ENCODE measurements around the gene LINC01488.

Gene LINC01488

GRCh38 chr11:69493931-69494821, 12.7 kb downstream of the LINC01488 start:
- no peak for DNase-seq (ENCODE audit: low spot score)

GRCh38 chr11:69494851-69495250, 13.4 kb downstream of the LINC01488 start:
- no peak for DNase-seq (ENCODE audit: low spot score)

DNA sequence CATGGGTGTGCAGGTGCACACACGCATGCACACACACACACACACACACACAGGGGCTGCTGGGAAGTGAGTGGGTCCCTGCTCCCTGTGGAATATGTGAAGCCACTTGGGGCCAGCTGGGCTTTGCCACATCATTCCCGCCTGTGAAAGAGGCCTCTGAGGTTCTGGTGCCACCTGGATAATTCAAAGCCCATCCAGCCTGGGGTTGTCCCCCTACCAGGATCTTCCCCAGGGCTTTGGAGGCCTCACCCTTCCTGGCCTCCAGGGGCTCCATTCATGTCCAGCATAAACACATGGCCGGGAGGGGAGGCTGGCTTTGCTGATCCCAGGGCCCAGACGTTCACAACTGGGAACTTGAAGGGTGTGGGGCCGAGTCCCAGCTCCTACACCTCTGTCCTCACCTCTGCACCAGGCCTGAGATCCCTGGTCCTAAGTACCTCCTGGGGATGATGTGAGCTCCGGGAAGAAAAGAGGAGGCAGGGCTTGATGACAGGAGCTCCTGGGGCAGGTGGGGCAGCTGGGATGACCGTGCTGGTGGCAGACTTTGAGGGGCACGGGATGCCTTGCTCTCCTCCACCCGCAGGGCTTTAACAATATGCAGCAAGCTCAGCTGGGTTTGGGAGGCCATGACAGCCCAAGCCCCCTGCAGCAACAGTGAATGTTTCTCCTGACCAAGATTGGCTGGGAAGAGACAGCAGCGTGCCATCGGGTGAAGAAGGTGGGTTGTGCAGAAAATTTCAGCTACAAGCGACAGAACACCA, 14.2 kb downstream of the LINC01488 start:
- no peak for DNase-seq (ENCODE audit: low spot score)

- no peak for DNase-seq (ENCODE audit: low spot score)
Measured at GRCh38 chr11:69496202-69496557, 14.7 kb downstream of the LINC01488 start.

DNA sequence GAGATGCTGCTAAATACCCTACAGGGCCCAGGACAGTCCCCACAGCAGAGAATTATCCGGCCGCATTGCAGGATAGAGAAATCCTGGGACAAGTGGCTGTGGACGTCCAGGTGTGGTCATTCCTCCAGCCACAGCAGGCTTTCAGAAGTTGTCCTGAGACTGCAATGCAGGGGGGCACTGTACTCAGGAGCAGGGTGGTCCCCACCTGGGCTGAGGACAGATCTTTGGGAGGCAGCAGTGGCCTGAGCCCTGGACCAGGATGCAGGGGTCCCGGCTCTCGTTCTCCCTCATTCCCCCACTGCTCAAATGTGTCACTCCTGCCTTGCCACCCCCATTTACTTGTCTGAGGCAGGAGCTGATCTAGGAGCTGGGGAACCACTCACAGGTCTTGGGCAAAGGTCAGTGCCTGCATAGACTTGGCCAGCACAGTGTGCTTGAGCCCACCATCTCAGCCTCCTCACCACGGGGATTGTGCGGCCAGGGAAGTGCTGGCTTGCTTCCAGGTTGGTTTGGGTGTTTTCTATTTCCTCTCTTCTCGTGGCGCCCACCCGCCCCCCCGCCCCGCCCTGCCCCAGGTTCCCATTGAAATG, 15.3 kb downstream of the LINC01488 start:
- DNase-seq (ENCODE audit: low spot score) = no peak

DNA sequence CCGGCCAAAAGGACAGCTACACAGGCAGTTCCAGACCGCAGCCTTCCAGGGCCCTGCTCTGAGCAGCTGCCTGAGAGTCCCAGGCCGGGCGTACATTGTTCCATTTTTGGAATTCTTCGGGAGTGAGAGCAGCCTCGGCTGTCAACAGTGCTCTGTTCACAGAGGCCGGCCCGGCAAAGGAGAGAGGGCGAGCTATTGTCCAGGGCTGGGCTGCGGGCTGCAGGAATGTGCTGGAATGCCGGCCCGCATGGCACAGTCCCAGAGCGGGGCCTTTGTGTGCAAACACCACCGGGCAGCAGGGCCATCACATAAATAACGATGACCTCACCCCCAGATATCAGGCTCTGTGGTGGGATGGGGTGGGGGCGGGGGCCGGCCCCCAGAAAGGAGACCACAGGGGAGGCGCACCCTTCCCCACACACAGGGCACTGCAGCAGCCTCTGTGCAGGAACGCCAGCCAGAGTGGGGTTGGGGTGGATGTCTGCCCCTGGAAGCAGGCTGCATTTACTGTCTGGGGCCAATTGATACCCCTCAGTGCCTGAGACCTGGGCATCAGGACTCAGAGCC, 15.8 kb downstream of the LINC01488 start:
- DNase-seq (ENCODE audit: low spot score) = no peak

DNA sequence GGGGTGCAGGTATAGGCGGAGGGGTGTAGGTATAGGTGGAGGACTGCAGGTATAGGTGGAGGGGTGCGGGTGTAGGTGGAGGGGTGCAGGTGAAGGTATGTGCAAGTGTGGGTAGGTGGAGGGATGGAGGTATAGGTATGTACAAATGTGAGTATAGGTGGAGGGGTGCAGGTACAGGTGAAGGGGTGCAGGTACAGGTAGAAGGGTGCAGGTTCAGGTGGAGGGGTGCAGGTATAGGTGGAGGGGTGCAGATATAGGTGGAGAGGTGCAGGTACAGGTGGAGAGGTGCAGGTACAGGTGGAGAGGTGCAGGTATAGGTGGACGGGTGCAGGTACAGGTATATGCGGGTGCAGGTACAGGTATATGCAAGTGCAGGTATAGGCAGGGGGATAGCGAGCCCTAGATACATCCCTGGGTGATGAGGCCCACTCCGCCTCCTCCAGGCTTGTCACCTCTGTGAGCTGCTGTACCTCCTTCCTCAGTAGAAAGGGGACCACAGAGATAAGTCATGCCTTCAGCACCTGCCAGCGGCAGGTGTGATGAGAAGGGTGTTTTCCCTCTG, 17.2 kb downstream of the LINC01488 start:
- no peak for DNase-seq (ENCODE audit: low spot score)

- DNase-seq (ENCODE audit: low spot score) = no peak
Measured at GRCh38 chr11:69499186-69499917, 17.9 kb downstream of the LINC01488 start.

DNA sequence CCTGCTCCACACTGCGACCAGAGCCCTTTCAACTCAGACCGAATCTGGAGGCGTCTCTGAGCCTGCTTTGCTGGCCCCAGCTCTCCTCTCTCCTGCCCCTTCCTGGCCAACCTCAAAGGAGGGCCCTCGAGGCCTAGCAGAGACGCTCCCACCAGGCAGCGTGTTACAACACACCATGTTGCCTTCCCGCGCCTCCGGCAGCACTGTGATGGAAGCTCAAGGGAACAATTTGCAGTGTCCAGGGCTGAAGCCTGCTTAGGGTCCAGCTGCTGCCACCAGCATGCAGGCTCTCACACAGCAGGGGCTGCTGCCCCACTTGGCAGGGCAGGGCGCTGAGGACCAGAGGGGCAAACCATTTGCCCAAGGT, 18.4 kb downstream of the LINC01488 start:
- DNase-seq (ENCODE audit: low spot score) = no peak

DNA sequence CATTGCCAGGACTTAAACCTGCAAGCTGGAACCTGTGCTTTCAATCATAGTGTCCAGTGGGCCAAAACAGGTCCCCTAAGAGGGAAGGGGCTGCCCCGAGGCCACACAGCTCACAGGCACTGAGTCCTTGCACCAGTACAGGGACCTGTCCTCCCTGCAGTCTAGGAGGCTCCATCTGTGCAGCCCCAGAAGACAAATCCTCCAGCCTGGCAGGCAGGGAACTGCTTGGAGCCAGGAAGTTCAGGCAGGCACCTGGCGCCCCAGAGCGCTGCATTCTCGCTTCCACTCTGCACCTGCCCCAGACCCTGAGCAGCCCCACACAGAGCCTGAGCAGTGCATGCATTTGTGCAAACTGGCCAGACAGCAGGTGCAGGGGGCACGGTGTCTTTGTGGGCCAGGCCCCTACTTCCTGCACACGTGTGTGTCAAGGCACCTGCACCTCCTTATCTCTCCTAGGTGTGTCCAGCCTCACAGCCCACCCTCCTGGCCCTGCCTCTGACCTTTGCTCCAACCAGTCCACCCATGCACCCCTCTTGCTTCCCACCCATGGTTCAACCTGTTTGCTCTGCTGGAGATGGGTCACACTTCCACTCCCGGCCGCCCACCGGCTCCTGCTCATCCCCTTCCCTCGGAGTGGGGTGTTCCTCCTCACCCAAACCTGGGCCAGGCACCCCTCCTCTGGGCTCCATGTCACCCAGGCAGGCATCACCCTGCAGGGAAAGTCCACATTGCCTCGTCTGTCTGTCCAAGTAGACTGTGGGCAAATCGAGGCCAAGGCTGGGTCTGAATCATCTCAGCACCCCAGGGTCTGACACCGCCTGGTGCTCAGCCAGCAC, 19.0 kb downstream of the LINC01488 start:
- DNase-seq (ENCODE audit: low spot score) = no peak

DNA sequence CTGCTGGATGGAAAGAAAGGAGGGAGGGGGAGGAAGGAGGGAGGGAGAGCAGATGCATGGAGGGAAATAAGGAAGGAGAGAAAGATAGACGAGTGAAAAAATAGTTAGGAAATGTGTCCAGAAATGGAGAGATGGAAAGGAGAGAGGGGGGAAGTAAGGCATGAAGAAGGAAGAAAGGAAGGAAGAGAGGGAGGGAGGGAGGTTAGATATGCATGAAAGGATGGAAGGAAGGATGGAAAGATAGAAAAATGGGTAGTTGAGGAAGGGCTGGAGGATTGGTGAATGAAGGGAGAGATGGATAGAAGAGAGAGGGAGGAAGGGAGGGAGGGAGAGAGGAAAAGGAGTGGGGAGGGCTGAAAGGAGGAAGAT, 19.6 kb downstream of the LINC01488 start:
- no peak for DNase-seq (ENCODE audit: low spot score)

DNA sequence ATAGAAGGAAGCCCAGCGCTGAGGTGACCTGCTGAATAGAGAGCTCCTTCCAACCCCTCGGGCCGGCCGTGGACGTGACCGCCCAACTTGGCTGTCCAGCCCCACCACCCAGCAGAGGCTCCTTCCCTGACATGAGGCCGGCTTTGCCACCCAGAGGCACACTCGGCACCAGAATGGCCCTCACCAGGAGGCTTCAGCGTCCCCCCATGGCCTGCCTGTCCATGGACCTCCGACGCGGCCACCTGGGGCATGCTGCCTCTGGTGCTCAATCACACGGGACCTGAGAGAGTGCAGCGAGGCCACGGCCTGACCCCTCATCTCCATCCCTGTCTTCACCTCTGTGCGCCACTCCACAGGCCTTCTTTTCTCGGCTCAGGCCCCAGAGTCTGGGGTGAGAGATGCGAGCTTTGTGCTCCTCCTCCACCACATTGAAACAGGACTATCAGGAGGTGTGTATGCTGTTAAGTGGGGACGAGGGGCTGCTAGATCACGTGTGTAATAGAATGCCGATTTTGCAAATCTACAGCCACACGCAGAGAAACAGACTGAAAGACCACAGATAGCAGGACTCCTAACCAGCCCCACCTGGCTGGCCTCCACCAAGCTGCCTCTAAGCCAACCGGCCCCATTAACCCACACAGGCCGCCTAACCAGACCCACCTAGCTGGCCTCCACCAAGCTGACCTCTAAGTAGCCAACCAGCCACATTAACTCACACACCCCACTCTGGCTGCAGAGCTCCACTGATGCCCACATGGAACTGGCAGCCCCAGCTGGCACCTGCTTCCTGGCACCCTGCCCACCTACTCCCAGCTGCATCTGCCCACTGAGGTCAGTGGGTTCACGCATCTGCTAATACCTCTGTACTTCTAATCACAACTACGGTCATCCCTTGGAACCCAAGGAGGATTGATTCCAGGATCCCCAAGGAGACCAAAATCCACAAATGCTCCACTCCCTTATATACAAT, 20.7 kb downstream of the LINC01488 start:
- DNase-seq (ENCODE audit: low spot score) = no peak

DNA sequence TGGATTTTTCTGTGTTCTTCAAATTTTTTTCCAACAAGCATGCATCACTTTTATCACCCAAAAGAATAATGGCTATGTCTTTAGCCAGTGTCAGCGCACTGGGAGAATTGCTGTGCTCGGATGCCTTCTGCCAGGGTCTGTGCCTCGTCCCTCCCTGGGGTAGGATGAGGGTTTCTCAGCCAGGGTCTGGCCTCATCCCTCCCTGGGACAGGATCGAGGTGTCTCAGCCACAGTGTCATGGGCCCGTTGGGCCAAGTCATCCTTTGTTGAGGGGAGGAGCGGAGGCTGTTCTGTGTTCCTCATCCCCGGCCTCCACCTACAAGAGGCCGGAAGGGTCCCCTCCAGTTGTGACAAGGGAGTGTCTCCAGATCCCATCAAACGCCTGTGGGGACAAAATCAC, 22.7 kb downstream of the LINC01488 start:
- DNase-seq (ENCODE audit: low spot score) = no peak

DNA sequence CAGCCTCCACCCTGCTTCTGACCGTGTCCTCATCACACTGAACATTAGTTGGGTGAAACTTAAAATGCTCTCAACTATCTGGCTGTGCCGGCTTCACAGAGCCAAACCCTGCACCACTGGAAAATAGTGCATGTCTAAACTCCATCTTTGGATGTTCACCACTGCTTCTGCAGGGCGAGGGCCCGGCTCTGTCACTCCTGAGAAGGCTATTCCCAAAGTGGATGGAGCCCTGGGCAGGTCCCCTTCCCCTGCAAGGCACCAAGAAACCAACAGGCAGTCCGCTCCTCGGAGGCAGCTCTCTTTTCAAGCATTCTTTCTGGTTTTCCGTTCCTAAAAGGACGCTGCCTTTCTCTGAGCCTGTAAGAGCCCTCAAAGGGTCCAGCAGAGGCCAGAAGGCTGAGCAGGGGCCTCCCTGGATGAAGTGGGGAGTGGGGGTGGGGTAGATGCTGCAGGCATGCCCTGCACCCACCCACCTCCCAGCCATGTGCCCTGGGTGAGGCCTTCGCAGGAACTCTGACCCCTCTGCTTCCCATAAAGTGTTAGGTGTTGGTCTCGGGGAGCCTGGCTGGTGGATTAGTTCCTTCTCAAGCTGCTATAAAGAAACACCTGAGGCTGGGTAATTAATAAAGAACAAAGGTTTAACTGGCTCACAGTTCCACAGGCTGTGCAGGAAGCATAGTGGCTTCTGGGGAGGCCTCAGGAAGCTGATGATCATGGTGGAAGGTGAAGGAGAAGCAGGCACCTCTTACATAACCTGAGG, 23.3 kb downstream of the LINC01488 start:
- no peak for DNase-seq (ENCODE audit: low spot score)

DNA sequence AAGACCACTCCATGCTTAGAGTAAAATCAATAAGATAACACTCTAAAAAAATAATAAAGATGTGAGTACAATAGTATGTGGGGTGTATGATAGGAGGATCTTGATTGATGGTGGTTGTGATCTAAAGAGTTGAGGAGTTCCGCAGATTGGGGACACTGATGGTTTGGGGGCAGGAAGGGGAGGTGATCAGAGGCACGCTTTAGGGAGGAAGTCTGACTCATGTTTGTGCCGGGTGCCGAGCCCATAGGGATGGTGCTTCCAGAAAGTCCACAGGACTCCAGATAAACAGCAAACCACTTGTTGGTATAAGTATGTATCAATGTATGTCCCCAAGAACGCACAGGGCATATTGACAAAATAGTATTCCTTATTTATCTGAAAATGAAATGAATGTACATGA, 27.5 kb downstream of the LINC01488 start:
- no peak for DNase-seq (ENCODE audit: low spot score)

DNA sequence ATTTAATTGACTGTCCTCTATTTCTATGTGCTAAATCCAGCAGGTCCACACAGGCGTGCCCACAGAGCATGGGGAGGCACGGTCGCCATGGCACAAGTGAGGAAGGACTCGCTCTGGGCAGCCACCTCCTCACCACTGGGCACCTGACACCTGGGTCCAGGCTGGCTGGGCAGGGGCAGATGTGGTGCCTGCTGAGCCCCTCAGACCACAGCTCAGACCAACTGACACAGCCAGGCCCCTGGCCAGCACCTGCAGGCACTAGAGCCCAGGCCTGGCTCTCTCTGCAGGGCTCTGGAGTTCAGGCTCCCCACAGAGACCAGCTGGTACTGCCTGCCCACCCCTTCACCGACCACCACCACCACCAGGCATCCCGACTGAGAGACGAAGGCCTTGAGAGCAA, 27.9 kb downstream of the LINC01488 start:
- DNase-seq (ENCODE audit: low spot score) = no peak

GRCh38 chr11:69509846-69510390, 28.5 kb downstream of the LINC01488 start:
- no peak for DNase-seq (ENCODE audit: low spot score)
